ENCODE measurements around the gene ADAM22. TPM values are rescaled to one million over a fixed set of nuclear protein-coding genes. Genes with fewer than 3 reads are reported as not detected.

The ADAM22 gene
- total and polyA plus RNA-seq, 2 experiments from 2014 or later = 2.7 to 18.7 TPM

DNA sequence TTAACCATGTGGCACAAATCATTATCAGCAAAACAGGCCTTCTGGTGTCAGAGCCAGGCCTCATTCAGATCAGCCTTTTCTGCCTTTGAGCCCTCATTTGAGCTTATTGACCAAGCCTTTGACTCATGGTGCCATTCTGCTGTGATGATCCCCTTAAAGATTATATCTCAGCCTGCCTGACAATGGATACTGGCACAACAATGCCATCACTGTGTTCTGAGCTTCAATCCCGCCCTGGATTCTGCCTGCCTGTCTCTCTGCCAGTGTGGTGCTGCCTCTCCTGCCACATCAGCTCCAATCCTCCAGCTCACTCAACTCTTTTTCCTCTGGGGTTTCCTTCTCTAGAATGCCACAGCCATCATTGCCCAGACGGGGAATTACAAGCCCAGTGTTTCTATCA lies 233.2 kb downstream of the ADAM22 start (continued):
- TF ChIP-seq, protein P1, sequence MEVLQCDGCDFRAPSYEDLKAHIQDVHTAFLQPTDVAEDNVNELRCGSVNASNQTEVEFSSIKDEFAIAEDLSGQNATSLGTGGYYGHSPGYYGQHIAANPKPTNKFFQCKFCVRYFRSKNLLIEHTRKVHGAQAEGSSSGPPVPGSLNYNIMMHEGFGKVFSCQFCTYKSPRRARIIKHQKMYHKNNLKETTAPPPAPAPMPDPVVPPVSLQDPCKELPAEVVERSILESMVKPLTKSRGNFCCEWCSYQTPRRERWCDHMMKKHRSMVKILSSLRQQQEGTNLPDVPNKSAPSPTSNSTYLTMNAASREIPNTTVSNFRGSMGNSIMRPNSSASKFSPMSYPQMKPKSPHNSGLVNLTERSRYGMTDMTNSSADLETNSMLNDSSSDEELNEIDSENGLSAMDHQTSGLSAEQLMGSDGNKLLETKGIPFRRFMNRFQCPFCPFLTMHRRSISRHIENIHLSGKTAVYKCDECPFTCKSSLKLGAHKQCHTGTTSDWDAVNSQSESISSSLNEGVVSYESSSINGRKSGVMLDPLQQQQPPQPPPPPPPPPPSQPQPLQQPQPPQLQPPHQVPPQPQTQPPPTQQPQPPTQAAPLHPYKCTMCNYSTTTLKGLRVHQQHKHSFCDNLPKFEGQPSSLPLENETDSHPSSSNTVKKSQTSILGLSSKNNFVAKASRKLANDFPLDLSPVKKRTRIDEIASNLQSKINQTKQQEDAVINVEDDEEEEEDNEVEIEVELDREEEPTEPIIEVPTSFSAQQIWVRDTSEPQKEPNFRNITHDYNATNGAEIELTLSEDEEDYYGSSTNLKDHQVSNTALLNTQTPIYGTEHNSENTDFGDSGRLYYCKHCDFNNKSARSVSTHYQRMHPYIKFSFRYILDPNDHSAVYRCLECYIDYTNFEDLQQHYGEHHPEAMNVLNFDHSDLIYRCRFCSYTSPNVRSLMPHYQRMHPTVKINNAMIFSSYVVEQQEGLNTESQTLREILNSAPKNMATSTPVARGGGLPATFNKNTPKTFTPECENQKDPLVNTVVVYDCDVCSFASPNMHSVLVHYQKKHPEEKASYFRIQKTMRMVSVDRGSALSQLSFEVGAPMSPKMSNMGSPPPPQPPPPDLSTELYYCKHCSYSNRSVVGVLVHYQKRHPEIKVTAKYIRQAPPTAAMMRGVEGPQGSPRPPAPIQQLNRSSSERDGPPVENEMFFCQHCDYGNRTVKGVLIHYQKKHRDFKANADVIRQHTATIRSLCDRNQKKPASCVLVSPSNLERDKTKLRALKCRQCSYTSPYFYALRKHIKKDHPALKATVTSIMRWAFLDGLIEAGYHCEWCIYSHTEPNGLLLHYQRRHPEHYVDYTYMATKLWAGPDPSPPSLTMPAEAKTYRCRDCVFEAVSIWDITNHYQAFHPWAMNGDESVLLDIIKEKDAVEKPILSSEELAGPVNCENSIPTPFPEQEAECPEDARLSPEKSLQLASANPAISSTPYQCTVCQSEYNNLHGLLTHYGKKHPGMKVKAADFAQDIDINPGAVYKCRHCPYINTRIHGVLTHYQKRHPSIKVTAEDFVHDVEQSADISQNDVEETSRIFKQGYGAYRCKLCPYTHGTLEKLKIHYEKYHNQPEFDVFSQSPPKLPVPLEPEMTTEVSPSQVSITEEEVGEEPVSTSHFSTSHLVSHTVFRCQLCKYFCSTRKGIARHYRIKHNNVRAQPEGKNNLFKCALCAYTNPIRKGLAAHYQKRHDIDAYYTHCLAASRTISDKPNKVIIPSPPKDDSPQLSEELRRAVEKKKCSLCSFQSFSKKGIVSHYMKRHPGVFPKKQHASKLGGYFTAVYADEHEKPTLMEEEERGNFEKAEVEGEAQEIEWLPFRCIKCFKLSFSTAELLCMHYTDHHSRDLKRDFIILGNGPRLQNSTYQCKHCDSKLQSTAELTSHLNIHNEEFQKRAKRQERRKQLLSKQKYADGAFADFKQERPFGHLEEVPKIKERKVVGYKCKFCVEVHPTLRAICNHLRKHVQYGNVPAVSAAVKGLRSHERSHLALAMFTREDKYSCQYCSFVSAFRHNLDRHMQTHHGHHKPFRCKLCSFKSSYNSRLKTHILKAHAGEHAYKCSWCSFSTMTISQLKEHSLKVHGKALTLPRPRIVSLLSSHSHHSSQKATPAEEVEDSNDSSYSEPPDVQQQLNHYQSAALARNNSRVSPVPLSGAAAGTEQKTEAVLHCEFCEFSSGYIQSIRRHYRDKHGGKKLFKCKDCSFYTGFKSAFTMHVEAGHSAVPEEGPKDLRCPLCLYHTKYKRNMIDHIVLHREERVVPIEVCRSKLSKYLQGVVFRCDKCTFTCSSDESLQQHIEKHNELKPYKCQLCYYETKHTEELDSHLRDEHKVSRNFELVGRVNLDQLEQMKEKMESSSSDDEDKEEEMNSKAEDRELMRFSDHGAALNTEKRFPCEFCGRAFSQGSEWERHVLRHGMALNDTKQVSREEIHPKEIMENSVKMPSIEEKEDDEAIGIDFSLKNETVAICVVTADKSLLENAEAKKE (CRISPR knock-in tag; IDR thresholded peaks at IDR 0.05) = no peak
- TF ChIP-seq, protein P2, sequence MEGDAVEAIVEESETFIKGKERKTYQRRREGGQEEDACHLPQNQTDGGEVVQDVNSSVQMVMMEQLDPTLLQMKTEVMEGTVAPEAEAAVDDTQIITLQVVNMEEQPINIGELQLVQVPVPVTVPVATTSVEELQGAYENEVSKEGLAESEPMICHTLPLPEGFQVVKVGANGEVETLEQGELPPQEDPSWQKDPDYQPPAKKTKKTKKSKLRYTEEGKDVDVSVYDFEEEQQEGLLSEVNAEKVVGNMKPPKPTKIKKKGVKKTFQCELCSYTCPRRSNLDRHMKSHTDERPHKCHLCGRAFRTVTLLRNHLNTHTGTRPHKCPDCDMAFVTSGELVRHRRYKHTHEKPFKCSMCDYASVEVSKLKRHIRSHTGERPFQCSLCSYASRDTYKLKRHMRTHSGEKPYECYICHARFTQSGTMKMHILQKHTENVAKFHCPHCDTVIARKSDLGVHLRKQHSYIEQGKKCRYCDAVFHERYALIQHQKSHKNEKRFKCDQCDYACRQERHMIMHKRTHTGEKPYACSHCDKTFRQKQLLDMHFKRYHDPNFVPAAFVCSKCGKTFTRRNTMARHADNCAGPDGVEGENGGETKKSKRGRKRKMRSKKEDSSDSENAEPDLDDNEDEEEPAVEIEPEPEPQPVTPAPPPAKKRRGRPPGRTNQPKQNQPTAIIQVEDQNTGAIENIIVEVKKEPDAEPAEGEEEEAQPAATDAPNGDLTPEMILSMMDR (conservative IDR thresholded peaks at IDR 0.05; ENCODE audit: low read depth in 2 of 2) = no peak
- TF ChIP-seq EZH2phosphoT487 (IDR thresholded peaks at IDR 0.05; ENCODE audit: unreplicated experiment) (no peak), ZNF114 (CRISPR knock-in tag; IDR thresholded peaks at IDR 0.05) (no peak), JUNB (IDR thresholded peaks at IDR 0.05; ENCODE audit: unreplicated experiment) (no peak), ZNF331 (CRISPR knock-in tag; IDR thresholded peaks at IDR 0.05; ENCODE audit: low read depth) (no peak), CREB1 (CRISPR knock-in tag; IDR thresholded peaks at IDR 0.05; ENCODE audit: low read depth) (no peak)
- TF ChIP-seq, protein P3, sequence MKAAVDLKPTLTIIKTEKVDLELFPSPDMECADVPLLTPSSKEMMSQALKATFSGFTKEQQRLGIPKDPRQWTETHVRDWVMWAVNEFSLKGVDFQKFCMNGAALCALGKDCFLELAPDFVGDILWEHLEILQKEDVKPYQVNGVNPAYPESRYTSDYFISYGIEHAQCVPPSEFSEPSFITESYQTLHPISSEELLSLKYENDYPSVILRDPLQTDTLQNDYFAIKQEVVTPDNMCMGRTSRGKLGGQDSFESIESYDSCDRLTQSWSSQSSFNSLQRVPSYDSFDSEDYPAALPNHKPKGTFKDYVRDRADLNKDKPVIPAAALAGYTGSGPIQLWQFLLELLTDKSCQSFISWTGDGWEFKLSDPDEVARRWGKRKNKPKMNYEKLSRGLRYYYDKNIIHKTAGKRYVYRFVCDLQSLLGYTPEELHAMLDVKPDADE (IDR thresholded peaks at IDR 0.05) = no peak

Measured in GM23338 (cell line).